ENCODE results near the gene SULT1A2. TPM values are rescaled to one million over a fixed set of nuclear protein-coding genes. Genes with fewer than 3 reads are reported as not detected.
A peak's percentile ranks its signal among the peaks of the same experiment; 100 is the strongest.

Gene SULT1A2
- total and polyA plus RNA-seq, 2 of the 8 experiments (the other 6 are each of a cell fraction or from before 2014, with no cell fraction given): 0.29 to 0.35 TPM

- TF ChIP-seq HDAC6 (IDR thresholded peaks at IDR 0.05; ENCODE audit: low read depth, low read length) (no peak), BCL11A (IDR thresholded peaks at IDR 0.05; ENCODE audit: low read depth in 2 of 2, low read length in 2 of 2) (no peak), E2F6 (IDR thresholded peaks at IDR 0.05) (peak; percentile 81), ZNF274 (IDR thresholded peaks at IDR 0.05; ENCODE audit: borderline replicate concordance, extremely low read depth, low read length) (no peak), POLR2A (IDR thresholded peaks at IDR 0.05; ENCODE audit: control extremely low read depth in 1 of 2, low read depth in 2 of 2, low read length in 2 of 2) (peak; percentile 92 to 95), CHD7 (IDR thresholded peaks at IDR 0.05; ENCODE audit: insufficient replicate concordance, low read length) (no peak), CHD1 (IDR thresholded peaks at IDR 0.05; ENCODE audit: low read depth, low read length) (no peak), BRCA1 (IDR thresholded peaks at IDR 0.05; ENCODE audit: low read depth, low read length) (no peak), NANOG (IDR thresholded peaks at IDR 0.05; ENCODE audit: insufficient read depth, low read depth, low read length, poor library complexity, severe bottlenecking) (no peak)
Observed at GRCh38 chr16:28553776-28554633, 42.8 kb downstream of the SULT1A2 start, which contains the start of gene SGF29 (continued).

All from H1 (cell line).